HepG2 (cell line): ENCODE measurements around the gene PCIF1. TPM values are rescaled to one million over a fixed set of nuclear protein-coding genes. Genes with fewer than 3 reads are reported as not detected.

ENCODE experiments used
- AGO1 ChIP-seq: fragments of 200-400 bp; formaldehyde crosslinking; IDR thresholded peaks from 2 replicates; pipeline ENCODE4 v1.6.1; 2017; ENCODE audit warnings: mild to moderate bottlenecking, low read depth, low read length, moderate library complexity; ENCODE audit not compliant: poor library complexity, severe bottlenecking
- ARNTL ChIP-seq: sonication (generic); formaldehyde crosslinking; IDR thresholded peaks from 2 replicates; pipeline ENCODE4 v1.4.0; 2020; ENCODE audit warnings: mild to moderate bottlenecking, missing genetic modification reagents
- ATF7 ChIP-seq, 2 experiments: fragments of 450-650 bp in 1 of 2; sonication (generic) in 1 of 2; formaldehyde crosslinking in 1 of 2; IDR thresholded peaks; 2 replicates each; pipeline versions ENCODE4 v1.4.0 to v1.6.1; 2016 to 2020; ENCODE audit warnings: antibody characterized with exemption in 1 of 2, mild to moderate bottlenecking in 1 of 2, missing genetic modification reagents in 1 of 2
- BCL3 ChIP-seq: sonication (generic); formaldehyde crosslinking; IDR thresholded peaks from 2 replicates; pipeline ENCODE4 v1.5.1; 2020; ENCODE audit warnings: mild to moderate bottlenecking, missing genetic modification reagents, moderate library complexity
- CERS6 ChIP-seq: sonication (generic); formaldehyde crosslinking; IDR thresholded peaks from 2 replicates; pipeline ENCODE4 v1.5.0; 2020; ENCODE audit warnings: missing genetic modification reagents
- DNMT1 ChIP-seq: sonication (generic); formaldehyde crosslinking; IDR thresholded peaks from 2 replicates; pipeline ENCODE4 v1.5.1; 2020; ENCODE audit warnings: mild to moderate bottlenecking, missing genetic modification reagents
- DRAP1 ChIP-seq: IDR thresholded peaks from 2 replicates; pipeline ENCODE4 v1.6.1; 2016; ENCODE audit warnings: missing genetic modification reagents, missing compliant biosample characterization
- ELK4 ChIP-seq: sonication (generic); formaldehyde crosslinking; IDR thresholded peaks from 2 replicates; pipeline ENCODE4 v1.9.0; 2021; ENCODE audit warnings: missing genetic modification reagents, borderline replicate concordance
- JARID2 ChIP-seq: sonication (generic); formaldehyde crosslinking; IDR thresholded peaks from 2 replicates; pipeline ENCODE4 v1.8.1; 2023; ENCODE audit warnings: missing genetic modification reagents, inconsistent platforms; ENCODE audit not compliant: insufficient replicate concordance
- KLF9 ChIP-seq: IDR thresholded peaks from 2 replicates; pipeline ENCODE4 v1.6.1; 2016; ENCODE audit warnings: low read depth
- MLLT10 ChIP-seq: sonication (generic); formaldehyde crosslinking; IDR thresholded peaks from 2 replicates; pipeline ENCODE4 v1.4.0; 2020; ENCODE audit warnings: missing genetic modification reagents
- MZF1 ChIP-seq: sonication (generic); formaldehyde crosslinking; IDR thresholded peaks from 2 replicates; pipeline ENCODE4 v1.8.1; 2023; ENCODE audit warnings: mild to moderate bottlenecking, missing genetic modification reagents, borderline replicate concordance
- PAX8 ChIP-seq: sonication (generic); formaldehyde crosslinking; IDR thresholded peaks from 2 replicates; pipeline ENCODE4 v1.8.0; 2022; ENCODE audit warnings: mild to moderate bottlenecking, missing genetic modification reagents, borderline replicate concordance
- PREB ChIP-seq: sonication (generic); formaldehyde crosslinking; IDR thresholded peaks from 2 replicates; pipeline ENCODE4 v1.4.0; 2020; ENCODE audit warnings: missing genetic modification reagents
- REL ChIP-seq: sonication (generic); formaldehyde crosslinking; conservative IDR thresholded peaks from 2 replicates; pipeline ENCODE4 v1.8.0; 2022; ENCODE audit warnings: mild to moderate bottlenecking, missing genetic modification reagents, moderate library complexity
- SIN3B ChIP-seq: fragments of 150-350 bp; IDR thresholded peaks from 2 replicates; pipeline ENCODE4 v1.6.1; 2014; ENCODE audit warnings: low read length
- TBX2 ChIP-seq: sonication (generic); formaldehyde crosslinking; IDR thresholded peaks from 2 replicates; pipeline ENCODE4 v1.5.0; 2020; ENCODE audit warnings: missing genetic modification reagents, mild to moderate bottlenecking, borderline replicate concordance
- ZMAT5 ChIP-seq: sonication (generic); formaldehyde crosslinking; IDR thresholded peaks from 2 replicates; pipeline ENCODE4 v1.5.0; 2020; ENCODE audit warnings: mild to moderate bottlenecking, low read depth, missing genetic modification reagents, borderline replicate concordance
- ZNF225 ChIP-seq: sonication (generic); formaldehyde crosslinking; IDR thresholded peaks from 2 replicates; pipeline ENCODE4 v1.4.0; 2020; ENCODE audit warnings: mild to moderate bottlenecking, missing genetic modification reagents
- ZNF468 ChIP-seq: sonication (generic); formaldehyde crosslinking; IDR thresholded peaks from 2 replicates; pipeline ENCODE4 v1.8.0; 2022; ENCODE audit warnings: mild to moderate bottlenecking, moderate library complexity, missing genetic modification reagents
- ZNF530 ChIP-seq: sonication (generic); formaldehyde crosslinking; IDR thresholded peaks from 2 replicates; pipeline ENCODE4 v1.5.0; 2020; ENCODE audit warnings: low read depth, mild to moderate bottlenecking, missing genetic modification reagents
- ZNF552 ChIP-seq: sonication (generic); formaldehyde crosslinking; IDR thresholded peaks from 2 replicates; pipeline ENCODE4 v1.9.0; 2022; ENCODE audit warnings: missing genetic modification reagents, mild to moderate bottlenecking, borderline replicate concordance
- ZNF563 ChIP-seq: sonication (generic); formaldehyde crosslinking; IDR thresholded peaks from 2 replicates; pipeline ENCODE4 v1.8.0; 2022; ENCODE audit warnings: mild to moderate bottlenecking, moderate library complexity, missing genetic modification reagents
- ZNF775 ChIP-seq: sonication (generic); formaldehyde crosslinking; IDR thresholded peaks from 2 replicates; pipeline ENCODE4 v1.4.0; 2020; ENCODE audit warnings: missing genetic modification reagents, mild to moderate bottlenecking, moderate library complexity, borderline replicate concordance
- ZNF841 ChIP-seq: sonication (generic); formaldehyde crosslinking; IDR thresholded peaks from 2 replicates; pipeline ENCODE4 v1.8.1; 2023; ENCODE audit warnings: missing genetic modification reagents, borderline replicate concordance
- polyA plus RNA-seq, 8 experiments: library from polyadenylated mRNA; depleted of rRNA in 3 of 8; stranded (reverse) in 7 of 8; unstranded in 1 of 8; fragments of >200 nt; fragmentation: Illumina TruSeq in 4 of 8; extraction: Trizol in 4 of 8; gene quantifications; 2 replicates each; pipeline versions ENCODE4 v1.2.1 to v1.2.3, GENCODE V29; 2011 to 2016; ENCODE audit warnings: low read depth in 4 of 8, missing spikeins in 1 of 8, mixed read lengths in 1 of 8; ENCODE audit not compliant: insufficient read depth in 1 of 8
- total RNA-seq, 5 experiments: library from RNA; depleted of rRNA; stranded (reverse); fragments of >200 nt; fragmentation: Illumina TruSeq; extraction: Trizol; gene quantifications; 2 replicates each; pipeline ENCODE4 v1.2.3, GENCODE V29; 2016; ENCODE audit warnings: low read depth in 1 of 5

PCIF1 gene
- total and polyA plus RNA-seq, 2 of the 13 experiments (the other 11 are each of a cell fraction or from before 2014, with no cell fraction given), result 20.9 to 24.4 TPM

GRCh38 chr20:45934046-45934585 lies 367 bp upstream of the PCIF1 start (continued):
- no peak for TF ChIP-seq DRAP1 (CRISPR knock-in tag)
- no peak for TF ChIP-seq ATF7 (IDR thresholded peaks at IDR 0.05)
- peak; percentile 72; the same call in 1 of the 2 replicates for TF ChIP-seq ATF7 (CRISPR knock-in tag; IDR thresholded peaks at IDR 0.05)
- TF ChIP-seq ZNF225, result peak; percentile 96
- peak; percentile 84; the same call in 1 of the 2 replicates for TF ChIP-seq PREB (CRISPR knock-in tag)
- peak; percentile 84; the same call in 1 of the 2 replicates for TF ChIP-seq ZNF775 (CRISPR knock-in tag)
- TF ChIP-seq ZMAT5 (CRISPR knock-in tag), result no peak
- TF ChIP-seq AGO1, result no peak
- TF ChIP-seq TBX2 (CRISPR knock-in tag), result peak; percentile 4; the same call in 1 of the 2 replicates
- peak; percentile 39 for TF ChIP-seq REL (CRISPR knock-in tag)
- no peak for TF ChIP-seq JARID2 (CRISPR knock-in tag)
- TF ChIP-seq ZNF530, result 0 out of 2 replicates have a peak, but pooled peaks have one; percentile 42
- no peak for TF ChIP-seq DNMT1 (CRISPR knock-in tag)
- no peak; the same call in 1 of the 2 replicates for TF ChIP-seq ZNF552 (CRISPR knock-in tag)
- TF ChIP-seq PAX8 (CRISPR knock-in tag), result peak; percentile 86; the same call in 1 of the 2 replicates
- no peak for TF ChIP-seq BCL3
- TF ChIP-seq ZNF468 (CRISPR knock-in tag), result peak; percentile 91
- TF ChIP-seq CERS6 (CRISPR knock-in tag), result no peak
- no peak for TF ChIP-seq ZNF563 (CRISPR knock-in tag)
- no peak for TF ChIP-seq SIN3B
- TF ChIP-seq ARNTL (CRISPR knock-in tag), result 0 out of 2 replicates have a peak, but pooled peaks have one; percentile 39
- peak; percentile 18; the same call in 1 of the 2 replicates for TF ChIP-seq MZF1 (CRISPR knock-in tag)
- TF ChIP-seq ZNF841 (CRISPR knock-in tag), result 0 out of 2 replicates have a peak, but pooled peaks have one; percentile 9
- peak; percentile 26; the same call in 1 of the 2 replicates for TF ChIP-seq KLF9
- no peak for TF ChIP-seq MLLT10 (CRISPR knock-in tag)
- TF ChIP-seq ELK4 (CRISPR knock-in tag), result no peak
